HEK293T (cell line): ENCODE results near the gene RIT1.

Source experiments
- ARNT ChIP-seq: fragments of 450-650 bp; IDR thresholded peaks from 2 replicates; pipeline ENCODE4 v1.6.1; 2017; ENCODE audit warnings: mild to moderate bottlenecking
- BHLHE40 ChIP-seq: fragments of 450-650 bp; IDR thresholded peaks from 2 replicates; pipeline ENCODE4 v1.6.1; 2016; ENCODE audit warnings: mild to moderate bottlenecking, moderate library complexity, borderline replicate concordance
- CTBP1 ChIP-seq: fragments of 450-650 bp; IDR thresholded peaks from 2 replicates; pipeline ENCODE4 v1.6.1; 2016; ENCODE audit warnings: borderline replicate concordance
- ELF4 ChIP-seq: fragments of 450-650 bp; IDR thresholded peaks from 2 replicates; pipeline ENCODE4 v1.6.1; 2017; ENCODE audit warnings: antibody characterized with exemption
- FOXA1 ChIP-seq: fragments of 450-650 bp; IDR thresholded peaks from 2 replicates; pipeline ENCODE4 v1.6.1; 2016; ENCODE audit warnings: mild to moderate bottlenecking
- FOXK2 ChIP-seq: fragments of 450-650 bp; IDR thresholded peaks from 2 replicates; pipeline ENCODE4 v1.6.1; 2016; ENCODE audit warnings: mild to moderate bottlenecking
- HDGF ChIP-seq: fragments of 450-650 bp; IDR thresholded peaks from 2 replicates; pipeline ENCODE4 v1.6.1; 2017; ENCODE audit warnings: antibody characterized with exemption, borderline replicate concordance
- LEF1 ChIP-seq: fragments of 450-650 bp; IDR thresholded peaks from 2 replicates; pipeline ENCODE4 v1.6.1; 2017; ENCODE audit warnings: mild to moderate bottlenecking, borderline replicate concordance
- NFRKB ChIP-seq: fragments of 450-650 bp; IDR thresholded peaks from 2 replicates; pipeline ENCODE4 v1.6.1; 2016; ENCODE audit warnings: mild to moderate bottlenecking, moderate library complexity
- PKNOX1 ChIP-seq: fragments of 450-650 bp; IDR thresholded peaks from 2 replicates; pipeline ENCODE4 v1.6.1; 2016
- SP1 ChIP-seq: fragments of 450-650 bp; IDR thresholded peaks from 2 replicates; pipeline ENCODE4 v1.6.1; 2017
- TARDBP ChIP-seq: fragments of 450-650 bp; IDR thresholded peaks from 2 replicates; pipeline ENCODE4 v1.6.1; 2016
- ZNF384 ChIP-seq: fragments of 450-650 bp; IDR thresholded peaks from 2 replicates; pipeline ENCODE4 v1.6.1; 2016

GRCh38 chr1:155931332-155932038 lies 20.3 kb upstream of the RIT1 start:
- TF ChIP-seq SP1 (no peak), ARNT (no peak), NFRKB (no peak), FOXK2 (no peak), ZNF384 (no peak), TARDBP (no peak), PKNOX1 (no peak), BHLHE40 (no peak), FOXA1 (no peak), LEF1 (no peak), HDGF (no peak), ELF4 (no peak), CTBP1 (no peak)
